Measurements from ENCODE around the gene TAS2R60. TPM values are rescaled to one million over a fixed set of nuclear protein-coding genes. Genes with fewer than 3 reads are reported as not detected.
A peak's percentile ranks its signal among the peaks of the same experiment; 100 is the strongest.

Gene TAS2R60
- total and polyA plus RNA-seq, 2 donors (not counting 3 experiments of a cell fraction or from before 2014, with no cell fraction given), result not detected

DNA sequence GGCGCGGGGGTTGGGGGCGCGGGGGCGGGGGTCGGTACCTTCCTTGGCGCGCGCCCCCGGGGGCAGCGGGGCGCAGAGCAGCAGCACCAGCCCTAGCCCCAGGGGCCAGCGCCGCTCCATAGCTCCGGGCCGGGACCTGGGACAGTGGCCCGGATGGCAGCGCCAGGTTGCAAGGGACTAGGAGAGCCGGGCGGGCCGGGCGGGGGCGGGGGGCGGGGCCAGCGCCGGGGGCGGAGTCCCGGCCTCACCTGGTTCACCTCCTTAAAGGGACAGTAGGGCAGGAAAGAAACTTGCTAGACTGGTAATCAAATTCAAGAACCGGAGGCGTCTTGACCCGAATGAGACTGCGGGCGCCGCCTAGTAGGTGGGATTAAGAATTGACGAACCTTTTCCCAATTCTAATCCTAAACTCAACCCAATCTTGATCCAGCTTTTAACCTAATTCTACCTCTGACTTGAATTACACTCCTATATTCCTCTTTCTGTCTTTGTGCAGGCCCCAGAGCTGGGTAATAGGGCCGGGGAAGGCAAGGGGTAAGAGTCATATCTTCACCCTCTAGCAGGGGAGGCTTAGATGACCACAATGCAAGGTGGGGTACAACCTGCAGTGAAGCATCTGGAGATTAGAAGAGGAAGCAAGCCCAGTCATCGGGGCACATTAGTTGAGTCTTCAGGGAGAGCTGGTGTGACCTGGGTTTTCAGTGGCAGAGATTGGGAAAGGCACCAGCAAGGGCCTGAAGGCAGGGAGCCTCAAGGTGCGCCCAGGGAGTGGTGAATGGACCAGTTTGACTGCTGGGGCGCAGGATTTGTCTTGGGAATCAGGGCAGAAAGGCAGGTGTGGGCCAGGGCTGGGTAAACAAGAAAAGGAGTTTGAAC is 34.3 kb upstream of the TAS2R60 start, which contains the start of gene EPHA1:
EPHA1 (minus strand) TSS at position 171 of the 876 bp plus-strand sequence; CDS start at position 120, 51 bp downstream.
- TF ChIP-seq GATA2 (IDR thresholded peaks at IDR 0.05; ENCODE audit: insufficient read depth, insufficient read length, low read depth, low read length), result no peak
- TF ChIP-seq, protein P1, sequence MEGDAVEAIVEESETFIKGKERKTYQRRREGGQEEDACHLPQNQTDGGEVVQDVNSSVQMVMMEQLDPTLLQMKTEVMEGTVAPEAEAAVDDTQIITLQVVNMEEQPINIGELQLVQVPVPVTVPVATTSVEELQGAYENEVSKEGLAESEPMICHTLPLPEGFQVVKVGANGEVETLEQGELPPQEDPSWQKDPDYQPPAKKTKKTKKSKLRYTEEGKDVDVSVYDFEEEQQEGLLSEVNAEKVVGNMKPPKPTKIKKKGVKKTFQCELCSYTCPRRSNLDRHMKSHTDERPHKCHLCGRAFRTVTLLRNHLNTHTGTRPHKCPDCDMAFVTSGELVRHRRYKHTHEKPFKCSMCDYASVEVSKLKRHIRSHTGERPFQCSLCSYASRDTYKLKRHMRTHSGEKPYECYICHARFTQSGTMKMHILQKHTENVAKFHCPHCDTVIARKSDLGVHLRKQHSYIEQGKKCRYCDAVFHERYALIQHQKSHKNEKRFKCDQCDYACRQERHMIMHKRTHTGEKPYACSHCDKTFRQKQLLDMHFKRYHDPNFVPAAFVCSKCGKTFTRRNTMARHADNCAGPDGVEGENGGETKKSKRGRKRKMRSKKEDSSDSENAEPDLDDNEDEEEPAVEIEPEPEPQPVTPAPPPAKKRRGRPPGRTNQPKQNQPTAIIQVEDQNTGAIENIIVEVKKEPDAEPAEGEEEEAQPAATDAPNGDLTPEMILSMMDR (IDR thresholded peaks at IDR 0.05; ENCODE audit: extremely low read depth in 1 of 2, insufficient read depth in 1 of 2, low read depth in 1 of 2, low read length in 2 of 2), result peak; percentile 24 to 34
- CTCF ChIA-PET, result interaction anchor here (0.8 to 4.7 kb wide), 4 partner anchors 17 to 719 kb away, joined by 3 to 16 read pairs (median 4); no protein-coding TSS in a partner anchor
- Histone ChIP-seq H2AFZ (ENCODE audit: low read depth, low read length) (no peak within 1 kb of the TSS), H3K27ac (ENCODE audit: insufficient read depth, low read depth, low read length) (no peak within 1 kb of the TSS), H3K4me3 (replicated peaks in 1 of 3; ENCODE audit: insufficient read depth in 1 of 3, low read depth in 1 of 3, low read length in 3 of 3) (no peak within 1 kb of the TSS), H3K4me2 (ENCODE audit: insufficient read depth, low read length) (no peak within 1 kb of the TSS), H3K9ac (replicated peaks; ENCODE audit: extremely low read depth, insufficient read depth, low read length) (no peak within 1 kb of the TSS), H3K9me3 (replicated peaks; ENCODE audit: control insufficient read depth, insufficient read depth, low read length) (no peaks in the 10 kb centered on the region), H3K4me1 (ENCODE audit: control insufficient read depth, extremely low read depth, insufficient read depth, low read length) (peaks cover 14% of the 10 kb centered on the region), H3K9me1 (replicated peaks; ENCODE audit: control insufficient read depth, extremely low read depth, insufficient read depth, low read length) (no peaks in the 10 kb centered on the region), H3K36me3 (ENCODE audit: control insufficient read depth in 2 of 2, extremely low read depth in 1 of 2, insufficient read depth in 2 of 2, low read length in 2 of 2) (no peaks in the 10 kb centered on the region), H3K79me2 (ENCODE audit: control insufficient read depth, insufficient read depth, low read length) (no peaks in the 10 kb centered on the region), H4K20me1 (replicated peaks; ENCODE audit: control insufficient read depth, extremely low read depth, insufficient read depth, low read length) (no peaks in the 10 kb centered on the region), H3K27me3 (ENCODE audit: control insufficient read depth in 2 of 2, insufficient read depth in 2 of 2, low read length in 2 of 2) (no peaks in the 10 kb centered on the region)
- dilution Hi-C loops (cut with MboI; ENCODE audit: extremely low pct_ligation_motif_present, low sequenced_read_pairs) (no loop called here), intact Hi-C loops (cut with micrococcal nuclease) (no loop called here)
- FAIRE-seq (no peak), DNase-seq (ENCODE audit: low read depth, low spot score) (no peak)
- BruUV-seq (replicated peaks), result no TSS peak
- POLR2A ChIA-PET, result no interaction called here

GRCh38 chr7:143410521-143411004 is 32.7 kb upstream of the TAS2R60 start:
- no peak overlapping the region for H3K9ac ChIP-seq (replicated peaks; ENCODE audit: extremely low read depth, insufficient read depth, low read length)

More at GRCh38 chr7:143410521-143411004, 32.7 kb upstream of the TAS2R60 start:
- no peak overlapping the region for H3K27ac ChIP-seq (ENCODE audit: insufficient read depth, low read depth, low read length)
- H3K9me1 ChIP-seq (replicated peaks; ENCODE audit: control insufficient read depth, extremely low read depth, insufficient read depth, low read length), result no peaks in the 10 kb centered on the region
- no peak overlapping the region for H3K4me3 ChIP-seq (replicated peaks in 1 of 3; ENCODE audit: insufficient read depth in 1 of 3, low read depth in 1 of 3, low read length in 3 of 3)
- no peaks in the 10 kb centered on the region for H3K79me2 ChIP-seq (ENCODE audit: control insufficient read depth, insufficient read depth, low read length)
- H3K9me3 ChIP-seq (replicated peaks; ENCODE audit: control insufficient read depth, insufficient read depth, low read length), result no peaks in the 10 kb centered on the region
- intact Hi-C loops (cut with micrococcal nuclease) (no loop called here), dilution Hi-C loops (cut with MboI; ENCODE audit: extremely low pct_ligation_motif_present, low sequenced_read_pairs) (no loop called here)
- FAIRE-seq, result no peak
- H4K20me1 ChIP-seq (replicated peaks; ENCODE audit: control insufficient read depth, extremely low read depth, insufficient read depth, low read length), result no peaks in the 10 kb centered on the region
- no peaks in the 10 kb centered on the region for H3K27me3 ChIP-seq (ENCODE audit: control insufficient read depth in 2 of 2, insufficient read depth in 2 of 2, low read length in 2 of 2)
- no TSS peak for BruUV-seq (replicated peaks)
- H2AFZ ChIP-seq (ENCODE audit: low read depth, low read length), result no peak overlapping the region
- no peak overlapping the region for H3K4me2 ChIP-seq (ENCODE audit: insufficient read depth, low read length)
- H3K4me1 ChIP-seq (ENCODE audit: control insufficient read depth, extremely low read depth, insufficient read depth, low read length), result peaks cover 14% of the 10 kb centered on the region
- no peaks in the 10 kb centered on the region for H3K36me3 ChIP-seq (ENCODE audit: control insufficient read depth in 2 of 2, extremely low read depth in 1 of 2, insufficient read depth in 2 of 2, low read length in 2 of 2)
- TF ChIP-seq, protein P1 (IDR thresholded peaks at IDR 0.05; ENCODE audit: extremely low read depth in 1 of 2, insufficient read depth in 1 of 2, low read depth in 1 of 2, low read length in 2 of 2), result no peak
- TF ChIP-seq EZH2 (IDR thresholded peaks at IDR 0.05; ENCODE audit: borderline replicate concordance, low read depth, low read length, severe bottlenecking) (no peak), JUN (IDR thresholded peaks at IDR 0.05; ENCODE audit: borderline replicate concordance, insufficient read depth, insufficient read length, low read depth) (no peak), POLR2AphosphoS5 (IDR thresholded peaks at IDR 0.05; ENCODE audit: insufficient read depth, low read depth, low read length) (no peak), MYC (IDR thresholded peaks at IDR 0.05; ENCODE audit: low read depth, low read length) (no peak), POLR2A (IDR thresholded peaks at IDR 0.05; ENCODE audit: low read depth, low read length) (no peak)
- TF ChIP-seq, protein P2, sequence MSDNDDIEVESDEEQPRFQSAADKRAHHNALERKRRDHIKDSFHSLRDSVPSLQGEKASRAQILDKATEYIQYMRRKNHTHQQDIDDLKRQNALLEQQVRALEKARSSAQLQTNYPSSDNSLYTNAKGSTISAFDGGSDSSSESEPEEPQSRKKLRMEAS (IDR thresholded peaks at IDR 0.05; ENCODE audit: insufficient read depth, insufficient read length), result no peak
- ChIA-PET POLR2A (interaction anchor here (0.9 kb wide), 1 partner anchor 27 kb away, joined by 3 read pairs; no protein-coding TSS in a partner anchor), CTCF (interaction anchor here (1.0 to 1.5 kb wide), 3 partner anchors 15 to 170 kb away, joined by 3 to 6 read pairs (median 3); no protein-coding TSS in a partner anchor)
- DNase-seq (ENCODE audit: low read depth, low spot score), result no peak
